OCI-LY7 (cell line): ENCODE data around the gene SLAMF1.

ENCODE experiments used
- EZH2phosphoT487 ChIP-seq: fragments of 200-600 bp; sonication (generic); IDR thresholded peaks from 2 replicates; pipeline ENCODE4 v1.6.1; 2018; ENCODE audit warnings: low read depth, borderline replicate concordance, mild to moderate bottlenecking, mixed run types, antibody characterized with exemption, low read length, moderate library complexity, mixed read lengths
- TF ChIP-seq, protein P1 (sequence below): fragments of 200-600 bp; sonication (generic); conservative IDR thresholded peaks from 2 replicates; pipeline ENCODE4 v1.5.1; 2014; ENCODE audit warnings: mild to moderate bottlenecking, antibody characterized with exemption, low read length, moderate library complexity, mixed read lengths

- TF ChIP-seq, protein P1, sequence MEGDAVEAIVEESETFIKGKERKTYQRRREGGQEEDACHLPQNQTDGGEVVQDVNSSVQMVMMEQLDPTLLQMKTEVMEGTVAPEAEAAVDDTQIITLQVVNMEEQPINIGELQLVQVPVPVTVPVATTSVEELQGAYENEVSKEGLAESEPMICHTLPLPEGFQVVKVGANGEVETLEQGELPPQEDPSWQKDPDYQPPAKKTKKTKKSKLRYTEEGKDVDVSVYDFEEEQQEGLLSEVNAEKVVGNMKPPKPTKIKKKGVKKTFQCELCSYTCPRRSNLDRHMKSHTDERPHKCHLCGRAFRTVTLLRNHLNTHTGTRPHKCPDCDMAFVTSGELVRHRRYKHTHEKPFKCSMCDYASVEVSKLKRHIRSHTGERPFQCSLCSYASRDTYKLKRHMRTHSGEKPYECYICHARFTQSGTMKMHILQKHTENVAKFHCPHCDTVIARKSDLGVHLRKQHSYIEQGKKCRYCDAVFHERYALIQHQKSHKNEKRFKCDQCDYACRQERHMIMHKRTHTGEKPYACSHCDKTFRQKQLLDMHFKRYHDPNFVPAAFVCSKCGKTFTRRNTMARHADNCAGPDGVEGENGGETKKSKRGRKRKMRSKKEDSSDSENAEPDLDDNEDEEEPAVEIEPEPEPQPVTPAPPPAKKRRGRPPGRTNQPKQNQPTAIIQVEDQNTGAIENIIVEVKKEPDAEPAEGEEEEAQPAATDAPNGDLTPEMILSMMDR = no peak
- TF ChIP-seq EZH2phosphoT487 = no peak
Observed at GRCh38 chr1:160669276-160669675, 22.4 kb upstream of the SLAMF1 start.
